OCI-LY1 (cell line): Measurements from ENCODE around the gene MAP4.

Experiments
- H2AFZ ChIP-seq: fragments of 200-600 bp; sonication (generic), shearing (Covaris generic); 2 replicates; pipeline ENCODE4 v1.6.0; 2014; ENCODE audit warnings: antibody characterized with exemption, mild to moderate bottlenecking, low read length
- H3F3A ChIP-seq: fragments of 200-600 bp; sonication (generic), shearing (Covaris generic); 2 replicates; pipeline ENCODE4 v1.6.0; 2014; ENCODE audit warnings: mild to moderate bottlenecking, antibody characterized with exemption, low read length, moderate library complexity; ENCODE audit not compliant: insufficient read depth
- H3K27ac ChIP-seq: fragments of 200-600 bp; sonication (generic); 2 replicates; pipeline ENCODE4 v1.5.1; 2014; ENCODE audit warnings: low read length, mixed run types, mild to moderate bottlenecking, low read depth; ENCODE audit not compliant: poor library complexity, severe bottlenecking
- H3K27me3 ChIP-seq: fragments of 200-600 bp; sonication (generic); 2 replicates; pipeline ENCODE4 v1.6.0; 2014; ENCODE audit warnings: antibody characterized with exemption, mild to moderate bottlenecking, low read length, moderate library complexity; ENCODE audit not compliant: insufficient read depth
- H3K36me3 ChIP-seq: fragments of 200-600 bp; sonication (generic); 2 replicates; pipeline ENCODE4 v1.6.1; 2014; ENCODE audit warnings: mild to moderate bottlenecking, antibody characterized with exemption, low read length, moderate library complexity, mixed read lengths; ENCODE audit not compliant: insufficient read depth
- H3K4me1 ChIP-seq: fragments of 200-600 bp; sonication (generic); 2 replicates; pipeline ENCODE4 v1.5.1; 2014; ENCODE audit warnings: mild to moderate bottlenecking, low read length, moderate library complexity; ENCODE audit not compliant: insufficient read depth, severe bottlenecking
- H3K4me2 ChIP-seq: fragments of 200-600 bp; sonication (generic), shearing (Covaris generic); 2 replicates; pipeline ENCODE4 v1.6.1; 2014; ENCODE audit warnings: low read length
- H3K4me3 ChIP-seq: fragments of 200-600 bp; sonication (generic); 2 replicates; pipeline ENCODE4 v1.5.1; 2014; ENCODE audit warnings: low read length, low read depth, mild to moderate bottlenecking, mixed read lengths; ENCODE audit not compliant: poor library complexity, severe bottlenecking
- H3K79me2 ChIP-seq: fragments of 200-600 bp; shearing (Covaris generic); 2 replicates; pipeline ENCODE4 v1.6.1; 2016; ENCODE audit warnings: mixed run types, low read length, mixed read lengths; ENCODE audit not compliant: insufficient read depth
- H3K9ac ChIP-seq: fragments of 200-600 bp; sonication (generic), shearing (Covaris generic); 2 replicates; pipeline ENCODE4 v1.6.1; 2014; ENCODE audit warnings: mild to moderate bottlenecking, low read length, mixed read lengths
- H3K9me2 ChIP-seq: fragments of 200-600 bp; sonication (generic), shearing (Covaris generic); 2 replicates; pipeline ENCODE4 v1.6.1; 2014; ENCODE audit warnings: low read depth, mild to moderate bottlenecking, low read length, mixed read lengths
- H3K9me3 ChIP-seq: fragments of 200-600 bp; shearing (Covaris generic); 2 replicates; pipeline ENCODE4 v1.6.1; 2014; ENCODE audit warnings: low read length, mixed read lengths
- H4K20me1 ChIP-seq: fragments of 200-600 bp; sonication (generic), shearing (Covaris generic); 2 replicates; pipeline ENCODE4 v1.6.0; 2016; ENCODE audit warnings: mild to moderate bottlenecking, low read length; ENCODE audit not compliant: insufficient read depth
- CTCF ChIP-seq: fragments of 200-600 bp; sonication (generic), shearing (Covaris generic); IDR thresholded peaks from 2 replicates; pipeline ENCODE4 v1.5.1; 2017; ENCODE audit warnings: mild to moderate bottlenecking, antibody characterized with exemption, low read length, moderate library complexity, mixed read lengths
- EZH2 ChIP-seq: fragments of 200-600 bp; sonication (generic), shearing (Covaris generic); IDR thresholded peaks from 2 replicates; pipeline ENCODE4 v1.8.0; 2017; ENCODE audit warnings: borderline replicate concordance, mixed run types, mild to moderate bottlenecking, antibody characterized with exemption, low read length, moderate library complexity, mixed read lengths

Gene MAP4

GRCh38 chr3:48038971-48039481 lies 22.8 kb upstream of the MAP4 start:
- Histone ChIP-seq H4K20me1 (no peaks in the 10 kb centered on the region), H3K9me3 (no peaks in the 10 kb centered on the region), H3K4me3 (no peak overlapping the region), H3K79me2 (peaks cover 13% of the 10 kb centered on the region), H3K9ac (peak overlapping the region; percentile 34; the same call in 1 of the 2 replicates), H3K27me3 (no peaks in the 10 kb centered on the region), H3K4me1 (peaks cover 19% of the 10 kb centered on the region), H3F3A (no peaks in the 10 kb centered on the region), H2AFZ (no peak overlapping the region), H3K9me2 (no peaks in the 10 kb centered on the region), H3K36me3 (no peaks in the 10 kb centered on the region), H3K27ac (peak overlapping the region; percentile 48), H3K4me2 (peak overlapping the region; percentile 10; the same call in 1 of the 2 replicates)
- no peak for TF ChIP-seq EZH2
- no peak for TF ChIP-seq CTCF

GRCh38 chr3:48034000-48034516 lies 17.8 kb upstream of the MAP4 start:
- H3K9me3 ChIP-seq, result no peaks in the 10 kb centered on the region
- no peaks in the 10 kb centered on the region for H3K36me3 ChIP-seq
- peak overlapping the region; percentile 33 for H3K27ac ChIP-seq
- H2AFZ ChIP-seq, result no peak overlapping the region
- H3K79me2 ChIP-seq, result peaks cover 7% of the 10 kb centered on the region
- H3K4me2 ChIP-seq, result no peak overlapping the region
- TF ChIP-seq CTCF (no peak), EZH2 (no peak)
- no peak overlapping the region for H3K9ac ChIP-seq
- peaks cover 5% of the 10 kb centered on the region for H3K4me1 ChIP-seq
- H3K4me3 ChIP-seq, result no peak overlapping the region
- H3K9me2 ChIP-seq, result no peaks in the 10 kb centered on the region
- no peaks in the 10 kb centered on the region for H4K20me1 ChIP-seq
- no peaks in the 10 kb centered on the region for H3F3A ChIP-seq
- no peaks in the 10 kb centered on the region for H3K27me3 ChIP-seq

GRCh38 chr3:48030188-48030587 lies 14.0 kb upstream of the MAP4 start:
- Histone ChIP-seq H3K4me1 (peaks cover 13% of the 10 kb centered on the region), H3K27ac (no peak overlapping the region), H3K9me3 (no peaks in the 10 kb centered on the region), H4K20me1 (no peaks in the 10 kb centered on the region), H3K4me3 (no peak overlapping the region), H3K4me2 (no peak overlapping the region), H3F3A (no peaks in the 10 kb centered on the region), H3K79me2 (0 out of 2 replicates have a peak, but pooled peaks cover 4% of the 10 kb centered on the region), H3K9ac (no peak overlapping the region), H3K36me3 (no peaks in the 10 kb centered on the region), H3K9me2 (no peaks in the 10 kb centered on the region), H2AFZ (no peak overlapping the region), H3K27me3 (no peaks in the 10 kb centered on the region)
- TF ChIP-seq CTCF, result no peak
- TF ChIP-seq EZH2, result no peak
